GM12865 (cell line): ENCODE measurements around the gene IRX2.

Source experiments
- DNase-seq: peaks from one replicate; pipeline ENCODE4 v3.0.0; 2010; ENCODE audit warnings: low read depth
- H3K4me3 ChIP-seq: 2 replicates; pipeline ENCODE4 v1.5.1; 2011; ENCODE audit warnings: mild to moderate bottlenecking, low read depth, low read length, control low read depth
- TF ChIP-seq, protein P1 (sequence below): IDR thresholded peaks from 2 replicates; pipeline ENCODE4 v1.5.1; 2011; ENCODE audit warnings: low read length, control low read depth, low read depth, inconsistent platforms; ENCODE audit not compliant: insufficient read depth; ENCODE audit errors: missing control alignments

IRX2 gene

GRCh38 chr5:2752059-2752820 lies 763 bp upstream of the IRX2 start:
- TF ChIP-seq, protein P1, sequence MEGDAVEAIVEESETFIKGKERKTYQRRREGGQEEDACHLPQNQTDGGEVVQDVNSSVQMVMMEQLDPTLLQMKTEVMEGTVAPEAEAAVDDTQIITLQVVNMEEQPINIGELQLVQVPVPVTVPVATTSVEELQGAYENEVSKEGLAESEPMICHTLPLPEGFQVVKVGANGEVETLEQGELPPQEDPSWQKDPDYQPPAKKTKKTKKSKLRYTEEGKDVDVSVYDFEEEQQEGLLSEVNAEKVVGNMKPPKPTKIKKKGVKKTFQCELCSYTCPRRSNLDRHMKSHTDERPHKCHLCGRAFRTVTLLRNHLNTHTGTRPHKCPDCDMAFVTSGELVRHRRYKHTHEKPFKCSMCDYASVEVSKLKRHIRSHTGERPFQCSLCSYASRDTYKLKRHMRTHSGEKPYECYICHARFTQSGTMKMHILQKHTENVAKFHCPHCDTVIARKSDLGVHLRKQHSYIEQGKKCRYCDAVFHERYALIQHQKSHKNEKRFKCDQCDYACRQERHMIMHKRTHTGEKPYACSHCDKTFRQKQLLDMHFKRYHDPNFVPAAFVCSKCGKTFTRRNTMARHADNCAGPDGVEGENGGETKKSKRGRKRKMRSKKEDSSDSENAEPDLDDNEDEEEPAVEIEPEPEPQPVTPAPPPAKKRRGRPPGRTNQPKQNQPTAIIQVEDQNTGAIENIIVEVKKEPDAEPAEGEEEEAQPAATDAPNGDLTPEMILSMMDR, result no peak
- H3K4me3 ChIP-seq, result no peak overlapping the region
- no peak for DNase-seq

DNA sequence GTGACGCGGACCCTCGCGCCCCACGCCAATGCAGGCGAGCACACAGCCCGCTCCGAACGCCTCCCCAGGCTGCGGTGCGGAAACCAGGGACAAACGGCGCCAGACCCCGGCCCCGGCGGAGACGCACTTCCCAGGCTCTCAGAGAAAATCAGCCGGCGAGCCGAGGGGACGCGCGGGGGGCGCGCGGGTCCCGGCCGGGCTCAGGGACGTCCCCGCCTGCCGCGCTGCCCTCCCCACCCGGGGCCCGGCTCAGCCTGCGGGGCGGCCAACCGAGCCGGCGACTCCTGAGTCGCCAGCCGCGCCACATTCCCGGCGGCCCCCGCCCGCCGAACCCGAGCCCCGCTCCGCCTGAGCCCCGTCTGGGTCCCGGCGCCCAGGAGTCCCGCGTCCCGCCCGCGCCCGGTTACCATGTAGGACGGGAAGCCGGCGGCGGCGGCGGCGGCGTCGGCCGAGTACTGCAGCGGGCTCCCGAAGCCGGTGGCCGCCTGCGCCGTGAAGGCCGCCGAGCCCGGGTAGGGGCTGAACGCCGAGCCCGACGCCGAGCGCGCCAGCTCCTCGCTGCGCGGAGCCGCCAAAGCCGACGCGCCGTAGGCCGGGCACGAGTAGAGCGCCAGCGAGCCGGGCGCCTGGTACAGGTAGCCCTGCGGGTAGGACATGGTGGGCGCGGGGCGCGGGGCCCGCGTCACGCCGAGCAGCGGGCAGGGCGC lies 566 bp downstream of the IRX2 start:
- TF ChIP-seq, protein P1, result no peak
- DNase-seq, result no peak
- no peak overlapping the region for H3K4me3 ChIP-seq

GRCh38 chr5:2750026-2750757 lies 1.3 kb downstream of the IRX2 start:
- no peak overlapping the region for H3K4me3 ChIP-seq
- no peak for DNase-seq
- TF ChIP-seq, protein P1, result no peak

DNA sequence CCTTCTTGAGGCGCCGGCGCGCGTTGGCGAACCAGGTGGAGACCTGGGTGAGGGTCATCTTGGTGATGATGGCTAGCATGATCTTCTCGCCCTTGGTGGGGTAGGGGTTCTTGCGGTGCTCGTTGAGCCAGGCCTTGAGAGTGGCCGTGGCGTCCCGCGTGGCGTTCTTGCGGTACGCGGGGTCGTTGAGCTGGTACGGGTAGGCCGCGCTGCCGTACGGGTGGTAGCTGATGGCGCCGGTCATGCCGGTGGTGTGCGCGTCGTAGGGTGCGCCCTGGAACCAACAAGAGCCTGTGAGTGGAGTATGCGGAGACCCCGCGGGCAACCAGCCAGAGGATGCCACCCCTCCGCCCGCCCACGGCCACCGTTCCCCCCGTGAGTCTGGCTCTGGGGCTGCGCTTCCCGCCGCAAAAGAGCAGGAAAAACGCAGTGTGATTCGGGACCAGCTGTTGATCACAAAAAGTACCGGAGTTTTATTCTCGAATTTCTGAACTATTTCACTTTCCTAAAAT lies 1.9 kb downstream of the IRX2 start:
- no peak overlapping the region for H3K4me3 ChIP-seq
- TF ChIP-seq, protein P1, result no peak
- DNase-seq, result no peak

GRCh38 chr5:2748861-2749513 lies 2.5 kb downstream of the IRX2 start:
- no peak for DNase-seq
- no peak overlapping the region for H3K4me3 ChIP-seq
- TF ChIP-seq, protein P1, result no peak

DNA sequence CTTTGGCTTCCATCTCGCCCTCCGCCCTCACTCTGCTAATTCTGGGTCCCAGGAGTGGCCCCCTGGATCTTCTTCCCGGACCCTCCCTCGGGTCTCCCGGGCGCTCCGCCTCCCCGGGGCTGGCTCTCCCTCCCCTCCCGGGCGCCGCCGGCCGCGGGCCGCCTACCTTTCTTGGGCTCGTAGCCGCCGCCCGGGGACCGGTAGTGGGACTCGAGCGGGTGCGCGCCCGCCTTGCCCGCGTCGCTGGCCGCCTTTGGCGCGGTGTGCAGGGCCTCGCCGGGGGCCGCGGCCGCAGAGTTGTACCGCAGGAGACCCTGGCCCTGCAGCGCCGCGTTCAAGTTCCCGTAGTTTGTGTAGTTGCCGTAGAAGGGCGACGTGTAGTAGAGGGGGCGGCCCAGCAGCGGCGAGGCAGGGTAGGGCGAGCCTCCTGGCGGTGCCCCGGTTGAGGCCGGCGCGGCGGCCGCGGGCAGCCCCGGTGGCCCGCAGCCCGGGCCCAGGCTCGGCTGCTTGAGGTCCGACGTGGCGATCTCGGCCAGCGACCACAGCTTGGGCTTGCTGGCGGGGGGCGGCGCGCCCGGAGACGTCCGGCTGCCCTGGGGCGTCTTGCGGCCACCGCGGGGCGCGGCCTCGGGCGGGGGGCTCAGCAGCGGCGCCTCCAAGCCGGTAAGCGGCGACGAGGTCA lies 3.2 kb downstream of the IRX2 start:
- no peak overlapping the region for H3K4me3 ChIP-seq
- TF ChIP-seq, protein P1, result no peak
- DNase-seq, result no peak
